PC-3 (cell line): ENCODE data around the gene IGF1. TPM values are rescaled to one million over a fixed set of nuclear protein-coding genes. Genes with fewer than 3 reads are reported as not detected.

Experiments used
- ATAC-seq: fragments of 200-7000 bp; cut with Tn5 transposase; 2 replicates; pipeline ENCODE4 v1.9.1; 2020; ENCODE audit warnings: mild to moderate bottlenecking, moderate library complexity
- BruUV-seq: library from RNA; stranded (reverse); fragments of 400-500 nt; replicated peaks from 2 replicates; lab custom pipeline; 2021; lab: Mats Ljungman, UMichigan
- CTCF ChIA-PET: fragments of 300-600 bp; sonication (Branson Sonifier 250); formaldehyde crosslinking; loops from one replicate; lab custom pipeline; 2022; ENCODE audit warnings: antibody characterized with exemption; lab: Charles Lee
- POLR2A ChIA-PET: fragments of 300-600 bp; sonication (Branson Sonifier 250); formaldehyde crosslinking; loops from one replicate; lab custom pipeline; 2022; ENCODE audit warnings: antibody characterized with exemption; ENCODE audit not compliant: unreplicated experiment; lab: Charles Lee
- DNase-seq: peaks from one replicate; pipeline ENCODE4 v3.0.0-alpha.2; 2015
- H2AFZ ChIP-seq: fragments of 300-600 bp; sonication (generic); 2 replicates; pipeline ENCODE4 v1.6.0; 2016; ENCODE audit warnings: antibody characterized with exemption, low read length
- H3F3A ChIP-seq: fragments of 300-600 bp; sonication (generic); one replicate; pipeline ENCODE4 v1.6.0; 2017; ENCODE audit warnings: antibody characterized with exemption, low read length, control low read depth, mild to moderate bottlenecking; ENCODE audit not compliant: unreplicated experiment
- H3K27ac ChIP-seq: fragments of 300-600 bp; sonication (generic); 2 replicates; pipeline ENCODE4 v1.5.1; 2016; ENCODE audit warnings: mild to moderate bottlenecking, low read length
- H3K27me3 ChIP-seq: fragments of 300-600 bp; sonication (generic); 2 replicates; pipeline ENCODE4 v1.6.1; 2016; ENCODE audit warnings: low read length, mixed read lengths
- H3K36me3 ChIP-seq: fragments of 300-600 bp; sonication (generic); 2 replicates; pipeline ENCODE4 v1.6.1; 2016; ENCODE audit warnings: low read depth, mixed run types, low read length, mixed read lengths
- H3K4me1 ChIP-seq: fragments of 300-600 bp; sonication (generic); 2 replicates; pipeline ENCODE4 v1.5.1; 2016; ENCODE audit warnings: low read length; ENCODE audit not compliant: insufficient read depth
- H3K4me2 ChIP-seq: fragments of 300-600 bp; sonication (generic); 2 replicates; pipeline ENCODE4 v1.6.0; 2016; ENCODE audit warnings: low read length
- H3K4me3 ChIP-seq: fragments of 300-600 bp; sonication (generic); 2 replicates; pipeline ENCODE4 v1.5.1; 2016; ENCODE audit warnings: mild to moderate bottlenecking, low read length, mixed read lengths
- H3K79me2 ChIP-seq: fragments of 300-600 bp; sonication (generic); 2 replicates; pipeline ENCODE4 v1.6.1; 2017; ENCODE audit warnings: low read length, mixed read lengths
- H3K9ac ChIP-seq: fragments of 300-600 bp; sonication (generic); 2 replicates; pipeline ENCODE4 v1.6.0; 2016; ENCODE audit warnings: mild to moderate bottlenecking, low read length
- H3K9me2 ChIP-seq: fragments of 300-600 bp; sonication (generic); replicated peaks from 2 replicates; pipeline ENCODE4 v1.6.1; 2016; ENCODE audit warnings: mixed run types, low read length, mixed read lengths
- H3K9me3 ChIP-seq: fragments of 300-600 bp; sonication (generic); 2 replicates; pipeline ENCODE4 v1.6.1; 2016; ENCODE audit warnings: low read length, mixed read lengths
- H4K20me1 ChIP-seq: fragments of 300-600 bp; sonication (generic); 2 replicates; pipeline ENCODE4 v1.6.1; 2016; ENCODE audit warnings: low read length, mixed read lengths
- EZH2 ChIP-seq: fragments of 300-600 bp; sonication (generic); IDR thresholded peaks from one replicate; pipeline ENCODE4 v1.6.1; 2017; ENCODE audit warnings: antibody characterized with exemption, mild to moderate bottlenecking, low read length; ENCODE audit not compliant: unreplicated experiment
- EZH2phosphoT487 ChIP-seq: fragments of 300-600 bp; sonication (generic); IDR thresholded peaks from 2 replicates; pipeline ENCODE4 v1.6.1; 2018; ENCODE audit warnings: mild to moderate bottlenecking, antibody characterized with exemption, low read length, borderline replicate concordance
- intact Hi-C: fragments of 100-400 bp; cut with micrococcal nuclease; formaldehyde crosslinking; loops from 2 replicates; pipeline ENCODE4 v1.9.0; 2023
- total RNA-seq: library from RNA; depleted of rRNA; stranded (reverse); fragments of >200 nt; gene quantifications from 2 replicates; pipeline ENCODE4 v1.2.3, GENCODE V29; 2014
- TF ChIP-seq, protein P1 (sequence below): fragments of 300-600 bp; sonication (generic); conservative IDR thresholded peaks from 2 replicates; pipeline ENCODE4 v1.5.1; 2017; ENCODE audit warnings: antibody characterized with exemption, low read depth, mild to moderate bottlenecking, low read length

IGF1 gene
- total RNA-seq, 1 experiment from 2014 or later: not detected

DNA sequence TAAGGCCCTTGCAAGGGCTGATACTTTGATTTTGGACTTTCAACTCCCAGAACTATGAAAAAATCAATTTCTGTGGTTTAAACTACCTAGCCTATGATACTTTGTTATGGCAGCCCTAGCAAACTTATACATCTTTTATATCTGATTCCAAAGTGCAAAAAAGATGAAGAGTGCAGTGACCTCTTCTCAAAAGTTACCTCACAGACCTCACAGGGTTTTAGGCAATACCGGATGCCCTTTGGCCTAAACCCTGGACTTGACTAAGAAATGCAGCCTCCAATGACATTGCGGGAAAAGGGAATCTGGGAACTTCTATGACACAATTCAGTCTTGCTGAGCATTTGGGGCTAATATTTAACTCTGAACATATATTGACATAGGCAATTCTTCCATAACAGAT is 63.3 kb downstream of the IGF1 start:
- Histone ChIP-seq H3K9ac (no peak overlapping the region), H3K36me3 (no peaks in the 10 kb centered on the region), H2AFZ (no peak overlapping the region), H3K4me2 (no peak overlapping the region), H3K27ac (no peak overlapping the region), H3K27me3 (no peaks in the 10 kb centered on the region), H3K79me2 (no peaks in the 10 kb centered on the region), H4K20me1 (no peaks in the 10 kb centered on the region), H3F3A (no peaks in the 10 kb centered on the region), H3K9me3 (no peaks in the 10 kb centered on the region), H3K4me1 (no peaks in the 10 kb centered on the region), H3K9me2 (no peaks in the 10 kb centered on the region), H3K4me3 (no peak overlapping the region)
- no peak for TF ChIP-seq EZH2phosphoT487
- TF ChIP-seq, protein P1, sequence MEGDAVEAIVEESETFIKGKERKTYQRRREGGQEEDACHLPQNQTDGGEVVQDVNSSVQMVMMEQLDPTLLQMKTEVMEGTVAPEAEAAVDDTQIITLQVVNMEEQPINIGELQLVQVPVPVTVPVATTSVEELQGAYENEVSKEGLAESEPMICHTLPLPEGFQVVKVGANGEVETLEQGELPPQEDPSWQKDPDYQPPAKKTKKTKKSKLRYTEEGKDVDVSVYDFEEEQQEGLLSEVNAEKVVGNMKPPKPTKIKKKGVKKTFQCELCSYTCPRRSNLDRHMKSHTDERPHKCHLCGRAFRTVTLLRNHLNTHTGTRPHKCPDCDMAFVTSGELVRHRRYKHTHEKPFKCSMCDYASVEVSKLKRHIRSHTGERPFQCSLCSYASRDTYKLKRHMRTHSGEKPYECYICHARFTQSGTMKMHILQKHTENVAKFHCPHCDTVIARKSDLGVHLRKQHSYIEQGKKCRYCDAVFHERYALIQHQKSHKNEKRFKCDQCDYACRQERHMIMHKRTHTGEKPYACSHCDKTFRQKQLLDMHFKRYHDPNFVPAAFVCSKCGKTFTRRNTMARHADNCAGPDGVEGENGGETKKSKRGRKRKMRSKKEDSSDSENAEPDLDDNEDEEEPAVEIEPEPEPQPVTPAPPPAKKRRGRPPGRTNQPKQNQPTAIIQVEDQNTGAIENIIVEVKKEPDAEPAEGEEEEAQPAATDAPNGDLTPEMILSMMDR: no peak
- TF ChIP-seq EZH2: no peak
- DNase-seq: no peak
- no TSS peak for BruUV-seq
- no peak for ATAC-seq
- intact Hi-C loops: no loop called here
- ChIA-PET POLR2A (no interaction called here), CTCF (no interaction called here)

DNA sequence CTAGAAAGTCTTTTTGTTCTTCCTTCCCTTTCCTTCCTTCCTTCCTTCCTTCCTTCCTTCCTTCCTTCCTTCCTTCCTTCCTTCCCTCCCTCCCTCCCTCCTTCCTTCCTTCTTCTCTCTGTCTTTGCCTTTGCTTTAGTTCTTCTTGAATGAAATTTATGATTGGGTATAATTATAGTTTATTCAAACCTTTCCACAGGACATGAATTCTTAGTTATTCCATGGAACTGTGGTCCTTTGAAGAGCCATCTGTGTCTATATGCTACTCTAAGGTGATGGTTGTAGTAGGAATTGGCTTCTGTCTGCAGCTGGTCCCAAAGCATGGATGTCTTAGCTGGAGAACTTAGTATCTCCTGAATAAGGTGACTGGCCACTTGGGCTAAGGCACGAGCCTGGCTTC is 64.8 kb downstream of the IGF1 start:
- H3K27ac ChIP-seq: no peak overlapping the region
- H3K36me3 ChIP-seq: no peaks in the 10 kb centered on the region
- POLR2A ChIA-PET: no interaction called here
- H3K9ac ChIP-seq: no peak overlapping the region
- H3K9me2 ChIP-seq: no peaks in the 10 kb centered on the region
- DNase-seq: no peak
- intact Hi-C loops: no loop called here
- H3K27me3 ChIP-seq: no peaks in the 10 kb centered on the region
- H3K4me3 ChIP-seq: no peak overlapping the region
- H3K9me3 ChIP-seq: no peaks in the 10 kb centered on the region
- no peaks in the 10 kb centered on the region for H3K4me1 ChIP-seq
- no peaks in the 10 kb centered on the region for H3F3A ChIP-seq
- TF ChIP-seq, protein P1: no peak
- no peak for TF ChIP-seq EZH2phosphoT487
- TF ChIP-seq EZH2: no peak
- ATAC-seq: no peak
- no peaks in the 10 kb centered on the region for H3K79me2 ChIP-seq
- no peaks in the 10 kb centered on the region for H4K20me1 ChIP-seq
- CTCF ChIA-PET: no interaction called here
- BruUV-seq: no TSS peak
- no peak overlapping the region for H2AFZ ChIP-seq
- H3K4me2 ChIP-seq: no peak overlapping the region

DNA sequence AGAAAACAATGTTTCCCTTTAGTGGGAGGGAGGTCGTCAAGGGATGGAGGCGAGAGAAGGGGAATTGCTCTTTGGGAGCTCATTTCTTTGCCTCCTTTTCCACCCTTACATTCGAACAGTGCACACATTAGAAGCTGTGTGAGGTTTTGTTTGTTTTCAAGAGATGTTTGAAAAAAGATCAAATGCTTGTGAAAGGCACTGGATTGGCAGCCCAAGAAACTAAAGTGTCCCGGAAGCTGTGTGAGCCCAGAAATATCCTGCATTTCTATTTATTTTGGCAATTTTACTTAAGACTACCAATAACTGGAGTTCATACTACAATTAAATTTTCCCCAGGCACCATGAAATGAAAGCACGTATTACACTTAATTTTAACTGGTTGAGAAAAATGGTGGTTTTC is 67.0 kb downstream of the IGF1 start:
- H3K9me2 ChIP-seq: no peaks in the 10 kb centered on the region
- H3K4me1 ChIP-seq: no peaks in the 10 kb centered on the region
- intact Hi-C loops: no loop called here
- no peak overlapping the region for H3K27ac ChIP-seq
- ChIA-PET POLR2A (no interaction called here), CTCF (no interaction called here)
- H3F3A ChIP-seq: no peaks in the 10 kb centered on the region
- H3K4me2 ChIP-seq: no peak overlapping the region
- DNase-seq (no peak), ATAC-seq (no peak)
- TF ChIP-seq EZH2phosphoT487 (no peak), EZH2 (no peak)
- TF ChIP-seq, protein P1: no peak
- no peaks in the 10 kb centered on the region for H3K27me3 ChIP-seq
- H4K20me1 ChIP-seq: no peaks in the 10 kb centered on the region
- no peaks in the 10 kb centered on the region for H3K36me3 ChIP-seq
- no peaks in the 10 kb centered on the region for H3K9me3 ChIP-seq
- H3K9ac ChIP-seq: no peak overlapping the region
- H2AFZ ChIP-seq: no peak overlapping the region
- H3K4me3 ChIP-seq: no peak overlapping the region
- no peaks in the 10 kb centered on the region for H3K79me2 ChIP-seq
- BruUV-seq: no TSS peak
